Measurements from ENCODE around the gene ZBTB42.

The ZBTB42 gene

DNA sequence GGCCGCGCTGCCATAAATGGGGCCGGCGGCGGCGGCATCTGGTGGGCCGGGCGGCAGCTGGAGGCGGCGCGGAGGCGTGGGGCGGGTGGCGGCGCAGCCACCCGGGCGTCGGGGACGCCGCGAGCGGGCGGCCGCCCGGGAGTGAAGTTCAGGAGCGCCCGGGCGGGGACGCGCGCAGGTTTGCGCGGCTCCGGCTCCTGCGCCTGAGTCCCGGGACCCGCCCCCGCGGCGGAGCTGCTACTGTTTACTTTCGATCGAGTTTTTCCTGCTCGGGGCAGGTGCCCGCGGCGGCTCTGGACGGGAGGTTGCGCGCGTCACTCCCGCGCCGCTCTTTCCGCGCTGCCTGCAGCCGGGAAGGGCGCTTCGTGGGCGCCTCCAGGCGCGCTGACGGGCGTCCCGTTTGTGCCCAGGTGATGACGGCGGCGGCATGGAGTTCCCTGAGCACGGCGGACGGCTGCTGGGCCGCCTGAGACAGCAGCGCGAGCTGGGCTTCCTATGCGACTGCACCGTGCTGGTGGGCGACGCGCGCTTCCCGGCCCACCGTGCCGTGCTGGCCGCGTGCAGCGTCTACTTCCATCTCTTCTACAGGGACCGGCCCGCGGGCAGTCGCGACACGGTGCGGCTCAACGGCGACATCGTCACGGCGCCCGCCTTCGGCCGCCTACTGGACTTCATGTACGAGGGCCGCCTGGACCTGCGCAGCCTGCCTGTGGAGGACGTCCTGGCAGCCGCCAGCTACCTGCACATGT lies at the start of gene ZBTB42:
Gene ZBTB42 (plus strand): TSS at position 331 of the 749 bp plus-strand sequence. CDS start 97 bp downstream, at position 428.
- peak; percentile 76 for DNase-seq (ENCODE audit: low spot score)

- no peak for DNase-seq (ENCODE audit: low spot score)
Measured at GRCh38 chr14:104751539-104752422, 49.1 kb upstream of the ZBTB42 start.

- no peak for DNase-seq (ENCODE audit: low spot score)
Measured at GRCh38 chr14:104752423-104752734, 48.5 kb upstream of the ZBTB42 start.

- peak; percentile 99 for DNase-seq (ENCODE audit: low spot score)
Measured at GRCh38 chr14:104752735-104753527, 48.0 kb upstream of the ZBTB42 start, which contains the start of gene SIVA1. SIVA1 (plus strand) TSS chr14:104753147; CDS start chr14:104753202, 55 bp downstream.

- no peak for DNase-seq (ENCODE audit: low spot score)
Measured at GRCh38 chr14:104753528-104754212, 47.2 kb upstream of the ZBTB42 start.

- no peak for DNase-seq (ENCODE audit: low spot score)
Measured at GRCh38 chr14:104754213-104754851, 46.6 kb upstream of the ZBTB42 start.

DNA sequence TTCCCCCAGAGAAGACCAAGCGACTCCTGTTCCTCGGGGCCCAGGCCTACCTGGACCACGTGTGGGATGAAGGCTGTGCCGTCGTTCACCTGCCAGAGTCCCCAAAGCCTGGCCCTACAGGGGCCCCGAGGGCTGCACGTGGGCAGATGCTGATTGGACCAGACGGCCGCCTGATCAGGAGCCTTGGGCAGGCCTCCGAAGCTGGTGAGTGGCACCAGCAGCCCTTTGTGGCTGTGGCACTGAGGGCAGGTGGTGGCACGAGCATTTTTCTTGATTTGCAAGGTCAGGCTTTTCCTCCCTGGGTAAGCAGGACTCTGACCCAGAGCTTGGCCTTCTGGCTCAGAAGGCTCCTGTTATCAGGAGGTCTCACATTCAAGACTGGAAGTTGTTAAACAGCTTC lies 45.3 kb upstream of the ZBTB42 start:
- no peak for DNase-seq (ENCODE audit: low spot score)

- DNase-seq (ENCODE audit: low spot score) = no peak
Measured at GRCh38 chr14:104756477-104757237, 44.2 kb upstream of the ZBTB42 start.

DNA sequence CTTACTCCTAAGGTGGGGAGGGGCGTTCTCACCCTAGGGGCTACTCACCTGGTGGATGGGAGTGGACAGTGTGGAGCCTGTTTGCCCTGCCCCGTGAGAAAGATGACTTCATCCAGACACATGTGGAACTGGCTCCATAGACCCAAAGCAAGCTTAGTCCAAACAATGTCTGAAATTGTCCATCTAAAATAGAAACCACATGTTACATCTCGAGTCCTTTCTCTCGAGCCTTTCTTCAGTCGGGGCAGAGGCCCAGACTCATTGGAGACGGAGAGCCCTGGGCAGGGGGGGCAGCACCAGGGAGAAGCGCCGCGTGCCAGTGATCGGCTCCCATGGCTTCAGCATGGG lies 43.7 kb upstream of the ZBTB42 start:
- DNase-seq (ENCODE audit: low spot score) = no peak

- DNase-seq (ENCODE audit: low spot score) = no peak
Measured at GRCh38 chr14:104757681-104758392, 43.1 kb upstream of the ZBTB42 start.

DNA sequence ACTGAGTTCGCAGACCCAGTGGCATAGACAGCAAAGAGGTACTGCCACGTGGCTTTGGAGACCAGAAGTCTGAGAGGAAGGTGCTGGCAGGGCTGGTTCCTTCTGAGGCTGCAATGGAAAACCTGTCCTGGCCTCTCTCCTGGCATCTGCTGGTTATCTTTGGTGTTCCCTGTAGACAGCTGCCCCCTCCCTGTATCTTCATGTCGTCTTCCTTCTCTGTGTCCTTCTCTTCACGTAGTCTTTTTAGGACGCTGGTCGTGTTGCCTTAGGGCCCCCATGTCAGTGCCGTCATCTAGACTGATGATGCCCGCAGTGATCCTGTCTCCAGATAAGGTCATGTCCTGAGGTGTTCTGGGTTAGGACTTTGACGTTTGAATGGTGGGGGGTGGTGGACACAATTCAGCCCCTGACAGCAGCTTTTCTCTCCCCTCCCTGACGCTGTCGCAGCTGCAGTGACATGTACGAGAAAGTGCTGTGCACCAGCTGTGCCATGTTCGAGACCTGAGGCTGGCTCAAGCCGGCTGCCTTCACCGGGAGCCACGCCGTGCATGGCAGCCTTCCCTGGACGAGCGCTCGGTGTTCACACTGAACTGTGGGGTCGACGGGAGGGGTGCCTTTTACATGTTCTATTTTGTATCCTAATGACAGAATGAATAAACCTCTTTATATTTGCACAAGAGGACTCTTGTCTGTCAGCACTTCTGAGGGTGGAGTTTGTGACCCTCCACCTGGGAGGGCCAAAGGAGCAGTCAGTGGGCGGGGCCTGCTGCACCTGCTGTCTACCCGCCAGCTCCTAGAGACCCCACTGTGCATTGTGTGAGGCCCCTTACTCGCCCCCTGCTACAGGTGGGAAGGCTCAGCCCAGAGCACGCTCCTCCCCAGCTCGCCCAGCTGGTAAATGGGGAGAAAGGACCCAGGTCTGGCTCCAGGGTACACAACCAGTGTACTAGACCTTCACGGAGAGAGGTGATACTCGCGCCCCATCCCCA lies 41.6 kb upstream of the ZBTB42 start:
- no peak for DNase-seq (ENCODE audit: low spot score)

- no peak for DNase-seq (ENCODE audit: low spot score)
Measured at GRCh38 chr14:104765517-104765916, 35.4 kb upstream of the ZBTB42 start.

GRCh38 chr14:104766256-104766862 lies 34.5 kb upstream of the ZBTB42 start:
- no peak for DNase-seq (ENCODE audit: low spot score)

- no peak for DNase-seq (ENCODE audit: low spot score)
Measured at GRCh38 chr14:104766863-104767633, 33.9 kb upstream of the ZBTB42 start.

DNA sequence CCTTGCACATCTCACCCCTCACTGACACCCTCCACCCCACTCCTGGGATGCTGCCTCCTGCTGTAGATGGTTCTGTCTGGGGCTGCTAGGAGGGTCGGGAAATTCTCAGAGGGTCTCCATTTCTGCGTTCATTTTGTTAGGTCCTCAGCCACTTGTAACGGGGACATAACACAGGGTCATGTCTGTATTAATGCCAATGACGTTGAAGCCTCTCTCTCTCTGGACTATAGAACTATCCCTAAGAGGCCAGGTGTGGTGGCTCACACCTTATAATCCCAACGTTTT lies 33.3 kb upstream of the ZBTB42 start:
- no peak for DNase-seq (ENCODE audit: low spot score)

DNA sequence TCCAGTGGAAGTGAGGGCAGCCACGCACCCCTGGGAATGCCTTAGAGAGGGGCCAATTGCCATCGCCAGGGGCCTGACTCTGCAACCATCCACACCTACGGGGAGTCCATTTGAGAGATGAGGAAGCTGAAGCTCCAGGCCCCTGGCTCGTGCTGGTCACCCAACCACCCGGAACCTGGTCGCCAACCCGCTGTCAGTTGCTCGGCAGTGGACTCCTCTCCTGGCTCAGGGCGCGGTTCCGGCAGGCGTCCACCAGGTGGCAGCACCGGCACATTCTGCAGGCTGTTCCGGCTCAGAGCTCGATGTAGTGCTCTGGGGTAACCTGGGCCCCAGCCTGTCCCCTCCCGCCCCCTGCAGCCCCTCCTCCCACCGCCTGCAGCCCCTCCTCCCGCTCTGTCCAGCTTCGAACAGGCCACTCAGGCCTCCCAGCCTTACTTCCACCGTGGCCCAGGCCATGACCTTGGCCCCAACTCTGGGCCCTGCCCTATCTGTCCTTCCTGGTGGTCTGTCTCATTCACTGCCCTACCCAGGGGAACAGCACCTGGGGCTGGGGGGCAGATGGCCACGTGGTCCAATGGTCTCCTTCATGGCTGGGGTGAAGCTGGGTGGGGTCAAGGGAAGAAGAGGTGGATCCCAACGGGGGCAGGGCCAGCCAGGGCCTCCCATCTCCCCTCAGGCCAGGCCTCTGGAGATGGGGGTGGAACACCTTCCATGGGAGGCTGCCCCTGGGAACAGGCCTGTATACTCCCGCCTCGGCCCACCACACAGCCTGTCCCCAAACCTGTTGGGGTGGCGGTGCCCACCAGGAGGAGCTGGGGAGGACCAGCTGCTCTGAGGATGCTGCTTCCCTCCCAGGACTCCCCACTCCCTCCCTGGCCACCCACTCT lies 32.2 kb upstream of the ZBTB42 start:
- DNase-seq (ENCODE audit: low spot score) = peak; percentile 93
